Measurements from ENCODE around the gene GCHFR.

The GCHFR gene

DNA sequence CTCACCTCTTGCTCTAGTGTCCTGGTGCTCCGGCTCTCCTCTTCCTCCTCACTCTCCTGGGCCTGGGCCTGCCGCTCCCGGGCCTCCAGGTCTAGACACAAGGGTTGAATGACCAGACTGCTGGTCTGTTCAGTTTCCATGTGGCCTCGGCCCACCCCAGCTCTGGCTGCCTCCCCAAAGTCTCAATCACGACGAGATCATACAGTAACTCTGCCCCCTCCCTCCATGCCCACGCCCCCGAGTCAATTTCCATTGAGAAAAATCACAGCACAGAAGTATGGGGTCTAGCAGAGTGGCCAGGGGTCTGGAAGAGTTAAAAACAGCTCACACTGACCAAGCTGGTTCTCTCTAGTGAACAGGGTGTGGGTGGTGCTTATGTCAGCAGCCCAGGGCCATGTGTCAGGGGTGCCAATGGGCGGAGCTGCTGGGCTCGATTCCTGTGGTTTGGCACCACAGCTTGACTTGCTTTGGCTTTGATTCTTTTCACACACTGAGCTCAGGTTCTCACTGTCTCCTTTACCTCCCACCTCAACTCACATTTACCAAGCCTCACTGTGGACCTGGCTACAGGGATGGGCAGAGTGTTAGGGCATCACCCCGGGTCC lies 12.8 kb downstream of the GCHFR start:
- DNase-seq: no peak

- DNase-seq: peak; percentile 85 to 87
Observed at GRCh38 chr15:40782609-40783227, 18.9 kb downstream of the GCHFR start.

DNA sequence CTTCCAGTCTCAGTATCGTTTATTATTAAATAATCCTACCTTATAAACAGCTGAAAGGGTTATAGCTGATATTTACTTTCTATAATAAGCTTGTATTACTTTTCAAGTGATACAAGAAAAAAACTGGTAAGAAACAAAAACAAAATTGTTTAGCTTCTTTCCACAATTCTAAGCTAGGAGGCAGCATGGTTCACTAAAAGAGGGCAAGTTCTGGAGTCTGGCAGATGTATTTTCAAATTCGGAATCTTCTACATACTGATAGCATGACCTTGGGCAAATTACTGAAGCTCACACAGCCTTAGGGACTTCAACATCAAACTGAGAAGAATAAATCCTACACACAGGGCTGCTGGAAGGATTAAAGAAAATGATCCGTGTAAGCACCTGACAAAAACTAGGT lies 21.3 kb downstream of the GCHFR start:
- DNase-seq: no peak

GRCh38 chr15:40785814-40786213 lies 21.9 kb downstream of the GCHFR start:
- DNase-seq: no peak

DNA sequence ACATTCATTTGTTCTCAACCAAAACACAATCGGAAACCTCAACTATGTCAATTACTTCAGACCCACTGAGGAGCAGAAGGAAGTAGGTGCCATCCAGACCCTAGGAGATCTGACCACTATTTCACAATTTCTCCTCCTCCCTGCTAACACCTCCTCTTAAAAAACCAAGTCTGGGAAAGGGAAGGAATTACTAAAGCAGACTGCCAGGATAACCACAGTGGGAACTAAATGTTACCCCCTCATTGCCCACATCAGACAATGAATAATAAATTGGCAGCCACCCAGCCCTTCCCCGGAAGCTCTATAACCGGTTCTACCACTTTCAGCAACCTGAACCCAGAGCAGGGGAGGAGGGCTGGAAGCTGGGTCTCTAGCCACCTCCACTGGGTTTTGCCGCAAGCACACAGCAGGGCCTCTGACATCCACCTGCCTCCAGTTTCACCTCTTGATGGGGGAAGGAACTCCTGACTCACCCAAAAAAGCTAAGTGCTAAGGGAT lies 23.5 kb downstream of the GCHFR start:
- peak; percentile 97 to 98 for DNase-seq

DNA sequence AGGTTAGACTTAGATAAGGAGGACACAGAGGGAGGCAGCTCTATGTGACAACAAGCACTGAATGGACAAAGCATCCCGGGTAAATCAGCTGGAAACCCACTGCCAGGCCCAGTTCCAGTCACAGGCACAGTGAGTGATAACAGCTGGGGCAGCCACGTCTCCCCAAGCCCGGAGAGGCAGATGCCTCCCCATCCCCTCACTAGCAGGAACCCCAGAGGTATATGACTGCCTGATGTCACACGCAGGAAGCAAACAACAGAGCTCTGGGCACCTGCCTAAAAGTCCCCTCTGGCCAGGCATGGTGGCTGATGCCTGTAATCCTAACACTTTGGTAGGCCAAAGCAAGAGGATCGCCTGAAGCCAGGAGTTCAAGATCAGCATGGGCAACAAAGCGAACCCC lies 24.1 kb downstream of the GCHFR start:
- peak; percentile 65 to 82 for DNase-seq

DNA sequence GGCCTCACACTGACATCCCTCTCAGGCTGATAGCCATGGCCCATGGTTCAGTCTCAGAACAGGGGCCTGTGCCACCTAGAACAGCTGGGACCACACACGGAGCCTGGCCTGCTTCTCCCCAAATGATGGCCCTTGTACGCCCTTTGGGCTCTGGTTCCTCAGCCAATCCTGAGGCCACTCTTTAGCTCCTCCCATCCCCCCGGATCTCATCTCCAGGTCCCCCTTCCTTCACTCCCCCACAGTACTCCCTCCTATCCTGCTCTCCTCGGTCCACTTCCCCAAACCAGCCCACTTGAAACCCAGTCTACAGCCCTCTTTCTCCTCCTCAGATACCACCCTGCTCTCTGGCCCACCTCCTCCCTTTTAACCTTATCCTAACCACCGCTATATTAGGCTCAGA lies 25.3 kb downstream of the GCHFR start:
- no peak for DNase-seq

DNA sequence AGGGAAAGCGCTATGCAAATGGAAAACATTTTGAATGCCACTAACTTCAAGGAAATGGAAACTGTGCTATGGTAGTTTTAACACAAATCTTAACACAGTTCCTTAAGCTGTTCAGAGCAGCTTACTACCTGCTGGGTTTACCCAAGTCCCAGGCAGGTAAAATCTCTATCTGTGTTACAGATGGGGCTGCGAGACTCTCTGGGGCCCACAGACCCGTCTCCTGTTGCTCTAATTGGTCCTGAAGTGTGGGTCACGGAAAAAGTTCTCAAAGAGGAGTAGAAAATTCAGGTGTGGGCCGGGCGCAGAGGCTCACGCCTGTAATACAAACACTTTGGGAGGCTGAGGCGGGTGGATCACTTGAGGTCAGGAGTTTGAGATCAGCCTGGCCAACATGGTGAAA lies 26.1 kb downstream of the GCHFR start:
- no peak for DNase-seq

DNA sequence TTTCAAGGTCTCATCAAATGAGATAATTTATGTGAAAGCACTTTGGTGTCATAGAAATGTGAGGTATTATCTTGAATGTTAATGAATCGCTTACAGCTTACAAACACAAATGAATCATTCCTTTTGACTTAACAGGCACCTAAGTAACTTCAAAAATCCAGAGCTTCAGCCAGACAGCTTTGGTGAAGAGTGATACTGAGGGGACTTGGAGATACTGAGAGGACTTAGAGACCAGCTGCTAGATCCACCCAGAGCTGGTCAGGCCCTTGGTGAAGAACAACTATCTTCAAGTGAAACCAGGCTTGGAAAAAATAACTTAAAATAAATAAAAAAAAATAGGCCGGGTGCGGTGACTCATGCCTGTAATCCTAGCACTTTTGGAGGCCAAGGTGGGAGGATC lies 26.9 kb downstream of the GCHFR start:
- DNase-seq: no peak

DNA sequence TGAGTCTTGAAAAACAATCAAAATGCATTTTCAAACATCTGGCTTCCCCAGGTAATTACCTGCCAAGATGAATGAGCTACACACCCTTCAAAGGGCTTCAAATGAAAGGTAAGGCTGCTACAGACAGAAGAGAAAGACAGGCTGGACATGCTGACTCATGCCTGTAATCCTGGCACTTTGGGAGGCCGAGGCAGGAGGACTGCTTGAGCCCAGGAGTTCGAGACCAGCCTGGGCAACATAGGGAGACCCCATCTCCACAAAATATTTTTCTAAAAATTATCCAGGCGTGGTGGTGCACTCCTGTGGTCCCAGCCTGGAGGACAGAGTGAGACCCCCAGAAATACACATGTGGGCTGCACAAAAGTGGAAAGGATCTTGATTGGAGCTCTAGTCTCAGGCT lies 28.5 kb downstream of the GCHFR start:
- no peak for DNase-seq

DNA sequence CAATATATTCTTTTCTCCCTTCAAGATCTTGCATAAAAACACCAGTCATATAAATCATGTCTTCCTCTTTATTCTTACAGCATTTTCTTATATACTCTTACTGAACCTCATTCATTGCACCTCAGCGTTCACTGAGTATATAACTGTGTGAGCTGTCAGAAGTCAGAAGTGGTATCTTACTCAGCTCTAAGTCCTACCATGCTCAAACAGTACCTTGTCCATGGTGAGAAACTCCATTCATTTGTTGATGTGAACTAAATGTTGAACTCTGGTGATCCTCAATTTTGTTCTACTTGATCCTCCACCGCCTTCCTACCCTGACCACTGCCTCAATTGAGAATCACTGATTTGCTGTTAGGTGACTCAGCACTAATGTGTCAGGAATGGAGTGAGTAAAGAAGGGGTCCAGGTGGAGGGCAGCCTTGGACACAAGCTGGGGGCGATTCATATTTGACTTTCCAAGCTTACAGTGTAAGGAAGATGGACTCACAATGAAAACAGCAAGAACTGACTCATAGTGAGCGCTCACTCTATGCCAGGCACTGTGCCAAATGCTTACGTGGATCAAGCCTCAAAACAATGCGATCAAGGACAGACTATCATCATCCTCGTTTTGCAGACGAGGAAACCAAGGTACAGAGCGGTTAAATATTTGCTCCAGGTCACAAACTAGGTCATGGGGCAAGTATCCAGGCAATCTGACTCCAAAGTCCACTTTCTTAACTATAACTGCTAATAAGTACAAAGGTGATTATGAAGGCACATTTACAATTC lies 29.5 kb downstream of the GCHFR start:
- DNase-seq: peak in 1 of 2 experiments; percentile 11

DNA sequence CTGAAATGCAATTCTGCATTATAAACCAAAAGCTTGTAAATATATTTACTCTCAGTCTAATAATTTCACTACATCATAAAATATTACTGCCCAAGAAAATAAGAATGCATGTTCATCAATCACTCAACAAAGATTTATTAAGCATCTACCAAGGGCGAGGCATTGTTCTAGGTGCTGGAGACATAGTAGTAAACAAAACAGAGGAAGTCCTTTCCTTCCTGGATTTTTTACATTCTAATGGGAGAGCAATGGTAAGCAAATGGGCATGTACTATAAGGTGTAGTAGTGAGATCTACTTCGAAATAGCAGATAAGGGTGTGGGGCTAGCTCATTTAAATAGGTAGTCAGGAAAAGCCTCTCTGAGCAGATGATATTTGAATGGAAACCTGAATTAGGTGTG lies 32.2 kb downstream of the GCHFR start:
- no peak for DNase-seq

- no peak for DNase-seq
Observed at GRCh38 chr15:40796512-40796911, 32.6 kb downstream of the GCHFR start.

DNA sequence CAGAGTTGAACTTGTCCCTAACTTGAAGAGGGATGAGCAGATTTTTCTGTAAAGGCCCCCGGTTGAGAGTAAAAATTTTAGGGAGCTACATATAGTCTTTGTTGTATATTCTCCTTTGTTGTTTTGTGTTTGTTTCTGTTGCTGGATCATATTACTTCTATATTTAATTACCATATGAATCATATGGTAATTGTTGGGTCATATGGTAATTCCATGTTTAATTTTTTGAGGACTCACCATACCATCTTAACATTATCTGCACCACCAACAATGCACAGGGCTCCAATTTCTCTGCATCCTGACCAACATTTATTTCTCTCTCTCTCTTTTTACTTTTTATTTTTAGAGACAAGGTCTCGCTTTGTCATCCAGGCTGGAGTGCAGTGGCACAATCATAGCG lies 35.7 kb downstream of the GCHFR start:
- no peak for DNase-seq

GRCh38 chr15:40803076-40803475 lies 39.2 kb downstream of the GCHFR start:
- DNase-seq: no peak

- no peak for DNase-seq
Observed at GRCh38 chr15:40803688-40804087, 39.8 kb downstream of the GCHFR start.

DNA sequence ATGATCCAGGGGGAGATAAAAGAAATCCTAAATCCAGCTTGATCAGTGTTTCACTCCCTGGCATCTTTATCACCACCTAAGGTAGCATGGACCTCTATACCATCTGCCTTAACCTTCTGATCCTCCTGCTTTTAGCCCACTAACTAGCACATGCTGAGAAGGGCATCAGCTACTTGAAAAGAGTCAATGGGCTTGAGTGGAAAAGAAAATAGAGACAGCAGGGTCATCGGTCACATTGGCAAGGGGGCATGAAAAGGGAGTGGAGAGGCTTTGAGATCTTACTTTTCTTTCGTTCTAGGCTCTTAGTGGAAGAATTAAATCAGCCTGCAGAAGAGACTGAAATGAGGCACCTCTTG lies 42.8 kb downstream of the GCHFR start:
- no peak for DNase-seq

- peak; percentile 95 to 99 for DNase-seq
Observed at GRCh38 chr15:40807028-40807887, 43.4 kb downstream of the GCHFR start, which contains the start of the genes DNAJC17 and ZFYVE19. DNAJC17 (minus strand) TSS chr15:40807473; CDS start chr15:40807446, 27 bp downstream. ZFYVE19 (plus strand) TSS chr15:40807089; CDS start chr15:40807590, 501 bp downstream.

- DNase-seq: peak in 1 of 2 experiments; percentile 54
Observed at GRCh38 chr15:40807888-40808461, 44.1 kb downstream of the GCHFR start.

- DNase-seq: no peak
Observed at GRCh38 chr15:40808861-40809450, 45.1 kb downstream of the GCHFR start.

- no peak for DNase-seq
Observed at GRCh38 chr15:40812721-40813425, 49.0 kb downstream of the GCHFR start.

Data from NCI-H2081 (cell line).